ENCODE results near the gene DST.

DNA sequence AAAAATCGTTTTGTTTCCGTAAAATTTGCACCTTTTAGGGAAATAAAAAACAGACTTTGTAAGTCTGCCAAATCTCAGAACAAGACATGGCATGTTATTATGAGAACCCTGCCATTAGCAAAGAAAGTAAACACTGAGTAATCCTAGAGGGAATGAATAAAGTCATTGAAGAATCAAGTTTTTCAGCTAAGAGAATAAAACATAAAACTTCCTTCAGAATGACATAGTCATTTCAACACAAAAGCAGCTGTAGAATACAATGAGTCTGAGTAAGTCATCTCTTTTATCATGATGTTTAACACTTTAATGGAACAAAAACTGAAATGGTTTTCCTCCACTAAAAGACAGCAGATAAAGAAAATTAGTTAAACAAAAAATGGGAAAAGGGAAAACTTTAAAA is 10.3 kb upstream of the DST start:
- TF ChIP-seq, protein P1, sequence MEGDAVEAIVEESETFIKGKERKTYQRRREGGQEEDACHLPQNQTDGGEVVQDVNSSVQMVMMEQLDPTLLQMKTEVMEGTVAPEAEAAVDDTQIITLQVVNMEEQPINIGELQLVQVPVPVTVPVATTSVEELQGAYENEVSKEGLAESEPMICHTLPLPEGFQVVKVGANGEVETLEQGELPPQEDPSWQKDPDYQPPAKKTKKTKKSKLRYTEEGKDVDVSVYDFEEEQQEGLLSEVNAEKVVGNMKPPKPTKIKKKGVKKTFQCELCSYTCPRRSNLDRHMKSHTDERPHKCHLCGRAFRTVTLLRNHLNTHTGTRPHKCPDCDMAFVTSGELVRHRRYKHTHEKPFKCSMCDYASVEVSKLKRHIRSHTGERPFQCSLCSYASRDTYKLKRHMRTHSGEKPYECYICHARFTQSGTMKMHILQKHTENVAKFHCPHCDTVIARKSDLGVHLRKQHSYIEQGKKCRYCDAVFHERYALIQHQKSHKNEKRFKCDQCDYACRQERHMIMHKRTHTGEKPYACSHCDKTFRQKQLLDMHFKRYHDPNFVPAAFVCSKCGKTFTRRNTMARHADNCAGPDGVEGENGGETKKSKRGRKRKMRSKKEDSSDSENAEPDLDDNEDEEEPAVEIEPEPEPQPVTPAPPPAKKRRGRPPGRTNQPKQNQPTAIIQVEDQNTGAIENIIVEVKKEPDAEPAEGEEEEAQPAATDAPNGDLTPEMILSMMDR (IDR thresholded peaks at IDR 0.05 in 4 of 5, conservative IDR thresholded peaks at IDR 0.05 in 1 of 5): no peak
- TF ChIP-seq POLR2A (IDR thresholded peaks at IDR 0.05): no peak

All from gastrocnemius medialis (tissue), 4 donors.